H1 (cell line): Measurements from ENCODE around the gene DPYSL3. TPM values are rescaled to one million over a fixed set of nuclear protein-coding genes. Genes with fewer than 3 reads are reported as not detected.

Experiments used
- CTCF ChIA-PET: fragments of 300-600 bp; sonication (Branson Sonifier 250); formaldehyde crosslinking; loops from one replicate; lab custom pipeline; 2021; ENCODE audit not compliant: partially characterized antibody; lab: Charles Lee
- POLR2A ChIA-PET: fragments of 300-600 bp; sonication (Branson Sonifier 250); formaldehyde crosslinking; loops from one replicate; lab custom pipeline; 2021; ENCODE audit warnings: inconsistent platforms; ENCODE audit not compliant: partially characterized antibody; lab: Charles Lee
- DNase-seq, 2 experiments: peaks; one replicate each; pipeline versions ENCODE4 v3.0.0 to v3.0.0-alpha.2; 2010 to 2022; ENCODE audit warnings: low spot score in 2 of 2, low read depth in 1 of 2, mixed read lengths in 1 of 2
- FAIRE-seq: peaks from 2 replicates; lab custom pipeline; 2011; peaks lifted over from hg19 to GRCh38; lab: Jason Lieb, UNC
- H2AFZ ChIP-seq: 2 replicates; pipeline ENCODE4 v1.8.1; 2012; ENCODE audit warnings: low read length, inconsistent platforms
- H2AK5ac ChIP-seq: 2 replicates; pipeline ENCODE4 v1.6.1; 2013; ENCODE audit warnings: low read depth, low read length
- H2BK120ac ChIP-seq: replicated peaks from 2 replicates; pipeline ENCODE3; 2013; ENCODE audit warnings: low read depth, low read length, inconsistent platforms
- H2BK12ac ChIP-seq: 2 replicates; pipeline ENCODE4 v1.6.1; 2013; ENCODE audit warnings: low read depth, low read length
- H2BK15ac ChIP-seq: 2 replicates; pipeline ENCODE4 v1.6.1; 2013; ENCODE audit warnings: low read length
- H2BK20ac ChIP-seq: 2 replicates; pipeline ENCODE4 v1.6.1; 2013; ENCODE audit warnings: low read length
- H2BK5ac ChIP-seq: 2 replicates; pipeline ENCODE4 v1.6.1; 2013; ENCODE audit warnings: low read depth, low read length
- H3K14ac ChIP-seq: 2 replicates; pipeline ENCODE4 v1.6.1; 2013; ENCODE audit warnings: inconsistent platforms; ENCODE audit not compliant: insufficient read length
- H3K18ac ChIP-seq: 2 replicates; pipeline ENCODE4 v1.6.1; 2013; ENCODE audit warnings: low read length; ENCODE audit errors: extremely low read depth
- H3K23ac ChIP-seq: 2 replicates; pipeline ENCODE4 v1.6.1; 2013; ENCODE audit warnings: inconsistent platforms; ENCODE audit not compliant: insufficient read length
- H3K23me2 ChIP-seq: 2 replicates; pipeline ENCODE4 v1.6.1; 2013; ENCODE audit warnings: low read depth, low read length
- H3K27ac ChIP-seq: 2 replicates; pipeline ENCODE4 v1.6.1; 2011; ENCODE audit warnings: low read depth, low read length, inconsistent platforms
- H3K27me3 ChIP-seq, 4 experiments: replicated peaks in 1 of 4; 1 replicate in 1 of 4; 2 replicates in 3 of 4; pipeline versions ENCODE4 v1.6.1 to v1.8.1; 2011 to 2013; ENCODE audit warnings: low read length in 3 of 4, mild to moderate bottlenecking in 3 of 4, inconsistent platforms in 2 of 4, mixed read lengths in 2 of 4, moderate library complexity in 1 of 4; ENCODE audit not compliant: control insufficient read depth in 3 of 4, insufficient read depth in 3 of 4; ENCODE audit errors: extremely low read depth in 1 of 4
- H3K36me3 ChIP-seq, 4 experiments: 2 replicates each; pipeline versions ENCODE4 v1.6.1 to v1.8.1; 2011 to 2013; ENCODE audit warnings: mild to moderate bottlenecking in 4 of 4, low read length in 3 of 4, moderate library complexity in 2 of 4, control low read depth in 1 of 4, inconsistent platforms in 1 of 4; ENCODE audit not compliant: insufficient read depth in 4 of 4, control insufficient read depth in 2 of 4
- H3K4ac ChIP-seq: replicated peaks from 2 replicates; pipeline ENCODE3; 2013; ENCODE audit warnings: low read length, low read depth, mixed read lengths, inconsistent platforms; ENCODE audit not compliant: insufficient read length
- H3K4me1 ChIP-seq, 4 experiments: replicated peaks in 1 of 4; 1 replicate in 1 of 4; 2 replicates in 3 of 4; pipeline versions ENCODE4 v1.6.1 to v1.8.1; 2011 to 2013; ENCODE audit warnings: low read length in 3 of 4, inconsistent platforms in 2 of 4, mixed read lengths in 1 of 4; ENCODE audit not compliant: insufficient read depth in 4 of 4, control insufficient read depth in 3 of 4
- H3K4me2 ChIP-seq, 2 experiments: 2 replicates each; pipeline versions ENCODE4 v1.6.1 to v1.8.1; 2011 to 2013; ENCODE audit warnings: low read depth in 2 of 2, low read length in 2 of 2, control low read depth in 1 of 2, inconsistent platforms in 1 of 2, mild to moderate bottlenecking in 1 of 2; ENCODE audit not compliant: insufficient read depth in 1 of 2
- H3K4me3 ChIP-seq, 4 experiments: fragments of 200-600, 300-600 bp in 1 of 4; sonication (generic), shearing (Covaris generic), sonication (Bioruptor Twin) in 1 of 4; 2 replicates each; pipeline versions ENCODE4 v1.5.1 to v1.8.1; 2011 to 2016; ENCODE audit warnings: low read length in 4 of 4, low read depth in 3 of 4, control low read depth in 2 of 4, inconsistent platforms in 2 of 4, mild to moderate bottlenecking in 2 of 4, mixed read lengths in 1 of 4, moderate library complexity in 1 of 4; ENCODE audit not compliant: insufficient read depth in 2 of 4; ENCODE audit errors: extremely low read depth in 1 of 4
- H3K56ac ChIP-seq: replicated peaks from 2 replicates; pipeline ENCODE3; 2013; ENCODE audit warnings: low read depth, mild to moderate bottlenecking, mixed read lengths, low read length, inconsistent platforms; ENCODE audit not compliant: insufficient read length
- H3K79me1 ChIP-seq: 2 replicates; pipeline ENCODE4 v1.6.1; 2013; ENCODE audit warnings: low read depth, low read length, control low read depth
- H3K79me2 ChIP-seq, 2 experiments: 2 replicates each; pipeline versions ENCODE4 v1.6.1 to v1.8.1; 2012 to 2013; ENCODE audit warnings: low read length in 2 of 2, mild to moderate bottlenecking in 2 of 2, inconsistent platforms in 1 of 2; ENCODE audit not compliant: insufficient read depth in 2 of 2, control insufficient read depth in 1 of 2
- H3K9ac ChIP-seq, 4 experiments: replicated peaks in 1 of 4; 1 replicate in 1 of 4; 2 replicates in 3 of 4; pipeline versions ENCODE4 v1.6.1 to v1.8.1; 2011 to 2013; ENCODE audit warnings: low read depth in 3 of 4, low read length in 3 of 4, control low read depth in 2 of 4, mild to moderate bottlenecking in 2 of 4, moderate library complexity in 2 of 4, inconsistent platforms in 1 of 4; ENCODE audit errors: extremely low read depth in 1 of 4
- H3K9me3 ChIP-seq, 2 experiments: 2 replicates each; pipeline versions ENCODE4 v1.6.1 to v1.8.1; 2012 to 2013; ENCODE audit warnings: mild to moderate bottlenecking in 2 of 2, moderate library complexity in 2 of 2, control low read depth in 1 of 2, inconsistent platforms in 1 of 2, low read depth in 1 of 2, low read length in 1 of 2, mixed read lengths in 1 of 2; ENCODE audit not compliant: insufficient read depth in 2 of 2
- H4K20me1 ChIP-seq, 2 experiments: replicated peaks in 1 of 2; 2 replicates each; pipeline versions ENCODE3 to v1.8.1; 2011 to 2013; ENCODE audit warnings: inconsistent platforms in 2 of 2, low read length in 2 of 2, mild to moderate bottlenecking in 1 of 2; ENCODE audit not compliant: insufficient read depth in 2 of 2, control insufficient read depth in 1 of 2
- H4K5ac ChIP-seq: 2 replicates; pipeline ENCODE4 v1.6.1; 2013; ENCODE audit warnings: low read length, low read depth, mixed read lengths, inconsistent platforms; ENCODE audit not compliant: insufficient read length
- H4K8ac ChIP-seq: 2 replicates; pipeline ENCODE4 v1.8.0; 2013; ENCODE audit warnings: mild to moderate bottlenecking, moderate library complexity, low read length, inconsistent platforms; ENCODE audit not compliant: insufficient read depth; ENCODE audit errors: extremely low read depth
- H4K91ac ChIP-seq: replicated peaks from 2 replicates; pipeline ENCODE3; 2013; ENCODE audit warnings: low read length, mixed read lengths, inconsistent platforms; ENCODE audit not compliant: insufficient read length
- EGR1 ChIP-seq: IDR thresholded peaks from 2 replicates; pipeline ENCODE4 v1.6.1; 2011; ENCODE audit warnings: low read depth, low read length, borderline replicate concordance
- KDM1A ChIP-seq: fragments of 200-600, 300-600 bp; sonication (generic); IDR thresholded peaks from 2 replicates; pipeline ENCODE4 v1.7.1; 2016; ENCODE audit warnings: mild to moderate bottlenecking, low read length, borderline replicate concordance
- polyA plus RNA-seq, 7 experiments: library from polyadenylated mRNA; depleted of rRNA in 3 of 7; stranded (reverse) in 5 of 7; unstranded in 2 of 7; fragments of >200 nt in 5 of 7; fragments of 200-250 nt in 2 of 7; gene quantifications; 1 replicate in 5 of 7; 2 replicates in 1 of 7; 4 replicates in 1 of 7; pipeline versions ENCODE4 v1.2.1 to v1.2.3, GENCODE V29; 2011 to 2013; ENCODE audit warnings: missing spikeins in 2 of 7, mixed read lengths in 2 of 7
- total RNA-seq: library from RNA; stranded (reverse); fragmentation: NEBNext Ultra II Directional; extraction: Animal tissue kit (Norgen Biotek cat#: 25700); gene quantifications from 2 replicates; pipeline ENCODE4 v1.2.1, GENCODE V29; 2021

Gene DPYSL3
- total and polyA plus RNA-seq, 2 of the 8 experiments (the other 6 are each of a cell fraction or from before 2014, with no cell fraction given): 268 to 387 TPM

DNA sequence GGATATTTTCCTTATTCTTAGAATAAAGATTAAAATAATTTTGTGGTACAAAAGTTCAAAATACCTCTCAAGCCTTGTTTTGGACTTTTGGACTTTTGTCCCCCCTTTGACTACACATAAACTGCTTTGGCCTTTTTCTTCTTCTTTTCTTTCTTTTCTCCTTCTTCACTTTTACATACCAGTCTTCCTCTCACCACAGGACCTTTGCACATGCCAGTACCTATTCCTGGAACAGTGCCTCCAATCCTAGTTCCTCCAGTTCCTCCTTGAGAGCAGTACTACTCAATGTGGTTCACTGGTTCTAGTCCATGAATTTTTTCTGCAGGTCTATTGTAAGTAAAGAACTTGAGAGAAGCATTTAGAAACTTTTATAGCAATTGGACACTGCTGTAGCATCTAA lies 138.6 kb downstream of the DPYSL3 start:
- H3K27me3 ChIP-seq: no peaks in the 10 kb centered on the region
- TF ChIP-seq KDM1A (peak; percentile 63; the same call in 1 of the 2 replicates), EGR1 (no peak)
- TF ChIP-seq, all 59 proteins: peak for 1
- Histone ChIP-seq H3K18ac (no peak overlapping the region), H4K5ac (no peak overlapping the region), H4K91ac (no peak overlapping the region), H2BK20ac (no peak overlapping the region), H3K79me2 (no peaks in the 10 kb centered on the region), H2BK120ac (no peak overlapping the region), H3K56ac (no peak overlapping the region), H4K20me1 (no peaks in the 10 kb centered on the region), H3K4me2 (no peak overlapping the region), H3K9ac (no peak overlapping the region), H2BK12ac (no peak overlapping the region), H3K23me2 (no peaks in the 10 kb centered on the region), H2BK5ac (no peak overlapping the region), H3K14ac (no peak overlapping the region), H3K4me3 (no peak overlapping the region), H2BK15ac (no peak overlapping the region), H3K4me1 (peaks cover 0 to 2% (median 0%) of the 10 kb centered on the region in 4 experiments; a peak in 1 of 7 replicates), H2AK5ac (no peak overlapping the region), H3K4ac (no peak overlapping the region), H3K27ac (no peak overlapping the region), H3K79me1 (no peaks in the 10 kb centered on the region), H3K9me3 (no peaks in the 10 kb centered on the region), H4K8ac (no peak overlapping the region), H3K23ac (no peak overlapping the region), H2AFZ (no peak overlapping the region), H3K36me3 (no peaks in the 10 kb centered on the region)
- ChIA-PET CTCF (interaction anchor here (0.6 to 7.0 kb wide), 9 partner anchors 16 to 838 kb away, joined by 3 to 94 read pairs (median 5); no protein-coding TSS in a partner anchor), POLR2A (no interaction called here)
- no peak for DNase-seq
- FAIRE-seq: no peak
